ENCODE measurements around the gene CDIP1.

CDIP1 gene

DNA sequence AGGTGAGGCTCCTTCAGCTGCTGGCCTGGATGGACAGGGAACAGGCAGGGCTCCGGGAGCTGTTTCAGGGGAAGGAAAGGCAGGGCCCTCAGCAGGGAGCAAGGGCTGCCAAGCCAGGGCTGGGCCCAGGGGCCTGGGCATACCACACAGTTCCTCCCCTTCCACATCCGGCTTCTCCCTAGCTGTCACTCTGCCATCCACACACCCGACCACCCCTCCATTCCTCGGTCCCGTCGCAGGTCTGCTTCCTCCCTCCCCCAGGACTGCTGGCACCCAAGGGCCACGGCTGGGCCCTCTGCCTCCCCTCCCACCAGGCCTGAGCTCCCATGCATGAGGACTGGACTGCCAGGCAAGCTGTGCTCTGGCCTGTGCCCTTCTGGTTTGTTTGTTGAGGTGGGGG is 24.0 kb downstream of the CDIP1 start:
- no peak for DNase-seq (ENCODE audit: low read depth in 2 of 2)

DNA sequence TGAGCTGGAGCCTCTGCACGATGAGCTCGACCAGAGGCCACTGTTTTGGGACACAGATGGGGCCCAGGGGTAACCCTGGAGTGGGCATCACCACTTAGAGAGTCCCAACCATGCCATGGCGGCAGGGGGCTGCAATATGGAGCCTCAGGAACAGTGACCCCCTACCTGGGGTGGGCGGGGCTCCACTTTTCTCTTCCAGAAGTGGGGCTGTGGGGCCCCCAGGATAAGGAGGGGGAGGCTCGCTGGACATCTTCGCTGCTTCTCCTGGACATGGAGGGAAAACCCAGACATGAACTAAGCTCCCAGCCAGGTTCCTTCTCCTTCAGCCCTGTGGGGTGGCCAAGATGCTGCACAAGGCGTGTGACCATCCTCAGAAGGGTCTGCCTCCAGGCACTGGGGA is 24.7 kb downstream of the CDIP1 start:
- no peak for DNase-seq (ENCODE audit: low read depth in 2 of 2)

DNA sequence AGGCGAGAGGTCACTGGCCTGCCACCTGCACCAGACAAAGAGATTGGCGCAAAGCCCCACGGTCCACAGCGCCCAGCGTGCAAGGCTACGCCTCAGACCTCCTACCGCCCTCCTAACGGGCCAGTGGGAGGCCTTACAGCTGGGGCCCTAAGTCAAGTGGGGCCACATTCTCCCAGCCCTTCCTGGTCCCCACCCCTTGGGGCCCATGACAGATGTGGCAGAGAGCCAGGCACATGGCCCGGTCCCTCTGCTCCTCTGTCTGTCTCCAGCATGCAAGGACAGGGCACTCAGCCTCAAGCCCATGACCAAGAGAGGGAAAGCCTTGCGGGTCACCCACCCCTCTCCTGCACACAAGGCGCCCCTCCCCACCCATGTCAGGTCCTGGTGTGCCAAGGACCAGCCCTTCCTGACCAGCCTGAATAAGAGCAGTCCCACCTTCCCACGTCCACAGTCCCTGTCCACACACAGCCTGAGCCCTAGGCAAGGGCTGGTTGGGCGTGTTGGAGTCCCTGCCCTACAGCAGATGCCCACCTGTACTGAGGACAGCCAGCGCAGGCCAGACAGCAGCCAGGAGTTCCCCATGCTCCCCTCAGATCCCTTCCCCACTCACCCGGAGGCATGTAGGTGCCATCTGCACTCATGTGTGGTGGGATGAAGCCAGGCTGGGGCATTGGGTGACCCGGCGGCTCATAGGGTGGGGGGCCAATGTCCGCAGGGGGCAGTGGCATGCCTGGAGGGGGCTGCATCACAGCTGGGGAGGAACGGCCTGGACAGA is 25.3 kb downstream of the CDIP1 start:
- no peak for DNase-seq (ENCODE audit: low read depth in 2 of 2)

DNA sequence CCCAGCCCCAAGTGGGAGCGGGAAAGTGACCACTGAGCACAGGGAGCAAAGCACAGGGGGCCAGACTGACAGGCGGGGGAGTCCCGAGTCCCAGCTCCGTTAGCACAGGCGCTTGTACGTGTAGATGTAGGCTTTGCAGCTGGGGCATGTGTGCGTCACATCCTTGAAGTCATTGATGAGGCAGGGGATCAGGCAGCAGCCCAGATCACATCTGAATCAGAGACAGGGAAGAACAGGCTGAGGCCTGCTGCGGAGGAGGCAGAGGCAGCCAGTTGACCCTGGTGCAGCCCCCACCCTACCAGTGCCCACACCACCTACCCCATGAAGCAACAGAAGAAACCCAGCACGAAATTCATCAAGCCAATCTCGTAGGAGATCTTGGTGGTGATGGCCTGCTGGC is 26.1 kb downstream of the CDIP1 start:
- DNase-seq (ENCODE audit: low read depth in 2 of 2), result no peak

DNA sequence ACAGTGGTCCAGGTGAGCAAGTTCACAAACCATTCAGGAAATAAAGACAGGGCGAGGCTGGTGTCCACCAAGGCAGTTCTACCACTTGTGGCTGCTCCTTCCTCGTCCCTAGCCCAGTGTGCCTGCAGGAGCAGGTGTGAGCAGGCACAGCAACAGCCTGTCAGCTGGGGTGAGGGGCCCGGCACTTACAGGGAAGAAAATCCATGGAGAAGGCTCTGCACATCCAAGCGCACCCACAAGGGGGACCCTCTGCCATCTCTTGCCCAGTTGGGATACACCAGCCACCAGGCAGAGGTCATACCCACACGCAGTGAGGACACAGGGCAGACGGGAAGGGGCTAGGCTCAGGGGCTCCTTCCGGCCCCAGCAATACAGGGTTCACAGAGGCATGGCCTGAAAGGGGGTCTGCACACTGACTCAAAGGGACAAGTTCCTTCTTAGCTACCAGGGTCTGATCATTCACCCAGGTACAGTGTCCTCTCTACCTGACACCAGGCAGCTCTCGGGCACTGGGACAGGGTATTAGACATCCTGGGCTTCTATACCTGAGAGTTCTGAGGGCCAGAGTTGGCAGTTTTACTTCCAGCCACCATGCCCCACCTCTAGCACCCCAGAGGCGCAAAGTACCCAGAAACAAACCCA is 27.0 kb downstream of the CDIP1 start:
- DNase-seq (ENCODE audit: low read depth in 2 of 2), result no peak

DNA sequence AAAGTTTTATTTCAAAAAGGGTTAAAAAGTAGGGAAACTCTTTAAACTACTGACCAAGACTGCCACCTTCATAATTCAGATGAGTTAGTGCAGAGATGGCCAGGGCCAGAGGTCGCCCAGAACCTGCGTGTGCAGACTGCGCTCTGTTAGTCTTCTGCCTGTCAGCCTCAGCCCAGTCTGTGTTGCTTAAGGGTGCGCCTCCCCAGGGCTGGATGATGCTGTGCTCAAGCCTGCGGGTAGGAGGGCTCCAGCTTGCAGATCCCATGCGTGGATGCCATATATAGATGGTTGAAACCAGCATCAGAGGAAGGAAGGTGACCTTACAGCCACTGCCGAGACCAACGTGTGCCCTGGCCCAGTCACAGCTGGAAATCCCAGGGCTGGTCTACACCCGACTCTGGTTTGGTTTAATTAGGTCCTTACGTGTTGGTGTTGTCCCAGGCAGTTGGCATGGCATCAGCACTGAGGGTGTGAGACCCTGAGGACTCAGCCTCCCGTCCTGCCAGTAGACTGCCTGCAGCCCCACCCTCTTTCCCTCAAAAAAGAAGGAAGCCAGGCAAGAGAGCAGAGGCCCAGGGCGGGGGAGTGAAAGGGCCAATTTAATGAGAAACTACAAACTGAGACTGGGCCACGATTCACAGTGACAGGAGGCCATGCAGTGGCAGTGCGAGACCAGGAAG is 27.7 kb downstream of the CDIP1 start:
- DNase-seq (ENCODE audit: low read depth in 2 of 2), result no peak

DNA sequence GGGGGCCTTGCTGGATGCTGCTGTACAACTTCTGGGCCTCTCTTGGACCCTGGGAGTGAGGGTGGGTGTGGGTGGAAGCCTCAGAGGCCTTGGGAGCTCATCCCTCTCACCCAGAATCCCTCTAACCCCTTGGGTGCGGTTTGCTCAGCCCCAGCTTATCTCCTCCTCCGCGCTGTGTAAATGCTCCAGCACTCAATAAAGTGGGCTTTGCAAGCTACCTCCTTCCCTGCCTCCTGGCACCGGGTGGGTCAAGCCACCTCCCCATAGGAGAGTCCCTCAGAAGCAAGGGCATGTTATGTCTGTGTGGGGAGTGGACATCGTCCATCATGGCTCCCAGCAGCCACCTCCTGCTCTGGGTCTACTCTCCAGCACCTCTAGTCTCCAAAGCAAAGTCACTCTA is 28.4 kb downstream of the CDIP1 start:
- DNase-seq (ENCODE audit: low read depth in 2 of 2), result no peak

DNA sequence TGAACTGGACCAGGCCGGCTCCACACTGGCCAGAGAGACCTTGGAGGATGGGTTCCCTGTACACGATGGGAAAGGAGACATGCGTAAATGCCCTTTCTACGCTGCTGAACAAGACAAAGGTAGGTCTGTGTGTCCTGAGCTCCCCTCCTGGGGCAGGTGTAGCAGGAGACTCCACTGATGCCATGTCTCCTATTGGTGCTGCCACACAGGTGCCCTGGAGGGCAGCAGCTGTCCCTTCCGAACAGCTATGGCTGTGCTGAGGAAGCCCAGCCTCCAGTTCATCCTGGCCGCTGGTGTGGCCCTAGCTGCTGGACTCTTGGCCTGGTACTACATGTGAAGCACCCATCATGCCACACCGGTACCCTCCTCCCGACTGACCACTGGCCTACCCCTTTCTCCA is 29.2 kb downstream of the CDIP1 start:
- no peak for DNase-seq (ENCODE audit: low read depth in 2 of 2)

DNA sequence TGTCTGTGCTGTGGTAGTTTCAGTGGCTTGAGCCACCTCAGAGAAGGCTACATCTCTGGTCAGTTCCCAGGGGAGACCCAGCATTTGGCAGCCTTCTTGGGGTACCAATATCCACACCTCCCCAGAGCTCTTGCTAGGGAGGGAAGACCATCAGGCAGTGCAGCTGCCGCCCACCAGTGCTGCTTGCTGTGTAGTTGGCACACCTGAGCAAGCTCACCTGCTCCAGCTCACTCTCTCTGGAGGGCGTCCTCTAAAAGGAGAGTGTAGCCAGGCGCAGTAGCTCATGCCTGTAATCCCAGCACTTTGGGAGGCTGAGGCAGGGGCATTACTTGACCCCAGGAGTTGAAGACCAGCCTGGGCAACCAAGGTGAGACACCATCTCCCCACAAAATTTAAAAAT is 29.8 kb downstream of the CDIP1 start:
- DNase-seq (ENCODE audit: low read depth in 2 of 2), result no peak

DNA sequence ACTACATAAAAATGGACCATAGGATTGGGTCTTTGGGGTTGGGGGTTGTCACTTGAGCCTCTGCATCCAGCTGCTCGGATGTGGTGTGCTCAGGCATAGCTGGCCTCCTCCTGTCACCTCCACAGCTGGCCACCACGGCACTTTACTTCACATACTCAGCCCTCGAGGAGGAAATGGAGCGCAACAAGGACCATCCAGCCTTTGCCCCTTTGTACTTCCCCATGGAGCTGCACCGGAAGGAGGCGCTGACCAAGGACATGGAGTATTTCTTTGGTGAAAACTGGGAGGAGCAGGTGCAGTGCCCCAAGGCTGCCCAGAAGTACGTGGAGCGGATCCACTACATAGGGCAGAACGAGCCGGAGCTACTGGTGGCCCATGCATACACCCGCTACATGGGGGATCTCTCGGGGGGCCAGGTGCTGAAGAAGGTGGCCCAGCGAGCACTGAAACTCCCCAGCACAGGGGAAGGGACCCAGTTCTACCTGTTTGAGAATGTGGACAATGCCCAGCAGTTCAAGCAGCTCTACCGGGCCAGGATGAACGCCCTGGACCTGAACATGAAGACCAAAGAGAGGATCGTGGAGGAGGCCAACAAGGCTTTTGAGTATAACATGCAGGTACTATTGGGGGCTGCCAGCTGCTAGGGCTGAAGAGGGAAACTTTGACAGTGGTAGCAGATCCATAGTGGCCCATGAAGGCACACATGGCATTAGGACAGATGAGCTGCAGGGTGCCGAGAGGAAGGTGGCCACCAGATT is 30.8 kb downstream of the CDIP1 start:
- DNase-seq (ENCODE audit: low read depth in 2 of 2), result no peak

DNA sequence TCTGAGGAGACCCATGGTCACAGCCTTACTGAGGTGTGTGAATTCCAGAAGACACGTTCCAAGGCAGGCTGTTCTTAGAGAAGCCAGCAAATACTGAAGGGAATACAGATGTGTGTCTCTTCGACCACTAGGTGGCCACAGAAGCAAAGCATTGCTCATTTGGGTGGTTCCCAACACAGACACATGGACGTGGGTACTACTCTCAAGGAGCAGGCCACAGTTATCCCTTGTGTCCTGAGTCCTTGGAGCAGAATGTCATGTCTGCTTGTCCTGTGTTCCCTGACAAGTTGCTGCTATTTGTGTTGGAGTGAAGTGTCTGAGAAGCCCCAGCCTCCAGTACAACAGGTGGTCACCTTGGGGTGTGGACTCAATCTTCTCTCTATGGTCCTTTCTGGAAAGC is 32.1 kb downstream of the CDIP1 start:
- DNase-seq (ENCODE audit: low read depth in 2 of 2), result peak; percentile 30 to 35

DNA sequence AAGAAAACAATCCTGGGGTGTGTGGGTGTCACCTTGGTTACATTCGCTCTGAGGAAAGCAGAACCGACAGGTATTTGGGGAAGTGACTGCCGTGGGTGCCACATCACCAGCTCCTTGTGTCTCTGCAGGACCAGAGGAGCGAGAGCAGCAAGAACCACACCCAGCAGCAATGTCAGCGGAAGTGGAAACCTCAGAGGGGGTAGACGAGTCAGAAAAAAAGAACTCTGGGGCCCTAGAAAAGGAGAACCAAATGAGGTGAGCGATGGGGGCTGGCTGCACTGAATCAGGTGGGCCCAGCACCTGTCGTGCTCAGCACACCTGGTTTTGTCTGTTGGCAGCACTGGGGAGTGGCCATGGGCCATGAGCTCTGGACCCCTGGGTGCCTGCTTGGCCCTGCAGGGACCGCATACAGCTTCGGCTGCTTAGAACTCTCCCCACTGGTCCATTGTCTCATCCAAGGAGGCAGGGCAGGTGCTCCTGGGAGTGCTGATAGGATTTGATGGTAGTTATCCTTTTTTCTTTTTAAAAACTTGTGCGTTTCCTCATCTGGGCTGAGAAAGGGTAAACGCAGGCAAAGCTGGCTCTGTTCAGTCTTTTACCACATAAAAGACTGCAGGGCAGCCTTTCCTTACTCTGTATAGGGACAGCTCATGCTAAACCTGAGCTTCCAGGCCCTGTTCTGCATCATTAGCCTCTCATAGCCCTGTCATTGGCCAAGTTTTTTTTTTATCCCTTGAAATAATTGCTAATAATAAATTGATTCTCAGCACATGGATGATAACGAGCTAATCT is 33.0 kb downstream of the CDIP1 start:
- DNase-seq (ENCODE audit: low read depth in 2 of 2), result peak; percentile 59 to 61

DNA sequence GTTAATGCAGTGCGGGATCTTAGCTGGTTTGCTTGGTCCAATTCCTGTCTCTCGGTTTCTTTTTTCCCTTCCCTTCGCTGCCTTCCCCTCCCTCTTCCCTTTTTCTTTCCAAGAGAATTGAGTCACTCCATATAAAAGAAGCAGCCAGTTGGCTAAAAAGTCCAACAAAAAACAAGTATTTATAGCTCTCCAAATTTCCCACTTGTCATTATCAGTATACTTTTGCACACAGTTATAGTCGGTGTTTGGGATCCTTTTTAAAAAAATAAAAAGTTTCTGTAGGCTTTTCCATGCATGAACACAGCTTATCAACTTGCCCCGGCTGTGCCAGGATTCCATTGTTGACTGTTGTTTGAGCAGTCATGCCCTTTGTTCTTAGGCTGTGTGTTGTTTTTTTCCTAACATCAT is 37.5 kb downstream of the CDIP1 start:
- no peak for DNase-seq (ENCODE audit: low read depth in 2 of 2)

DNA sequence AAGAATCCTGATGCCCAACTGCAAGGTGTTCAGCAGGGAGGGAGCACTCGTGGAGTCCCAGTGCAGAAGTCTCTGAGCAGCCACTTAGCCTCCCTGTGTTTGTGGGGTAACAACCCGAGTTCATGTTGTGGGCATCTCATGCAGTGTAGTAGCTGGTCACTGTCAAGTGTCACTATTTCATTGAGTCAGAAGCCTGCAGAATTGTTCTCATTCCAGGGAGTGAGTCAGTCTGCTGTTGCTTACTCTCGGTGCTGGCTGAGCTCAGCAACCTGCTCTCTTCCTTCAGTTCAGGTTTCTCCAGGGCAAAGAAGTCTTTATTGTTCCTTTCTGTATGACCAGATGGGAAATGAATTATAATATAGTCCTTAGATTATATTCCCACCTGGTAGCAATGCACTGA is 38.3 kb downstream of the CDIP1 start:
- no peak for DNase-seq (ENCODE audit: low read depth in 2 of 2)

DNA sequence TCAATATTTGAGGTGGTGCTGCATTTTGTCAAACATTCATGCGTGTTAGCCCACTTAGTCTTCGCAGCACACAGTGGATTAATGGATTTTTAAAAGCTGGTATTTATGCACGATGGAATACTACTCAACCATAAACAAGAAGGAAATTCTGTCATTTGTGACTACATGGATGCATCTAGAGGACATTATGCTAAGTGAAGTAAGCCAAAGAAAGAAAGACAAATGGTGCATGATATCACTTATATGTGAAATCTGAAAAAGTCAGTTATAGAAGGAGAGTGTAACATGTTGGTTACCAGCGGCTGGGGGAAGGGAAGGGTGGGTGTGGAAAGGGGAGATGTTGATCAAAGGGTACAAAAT is 39.4 kb downstream of the CDIP1 start:
- DNase-seq (ENCODE audit: low read depth in 2 of 2), result no peak

DNA sequence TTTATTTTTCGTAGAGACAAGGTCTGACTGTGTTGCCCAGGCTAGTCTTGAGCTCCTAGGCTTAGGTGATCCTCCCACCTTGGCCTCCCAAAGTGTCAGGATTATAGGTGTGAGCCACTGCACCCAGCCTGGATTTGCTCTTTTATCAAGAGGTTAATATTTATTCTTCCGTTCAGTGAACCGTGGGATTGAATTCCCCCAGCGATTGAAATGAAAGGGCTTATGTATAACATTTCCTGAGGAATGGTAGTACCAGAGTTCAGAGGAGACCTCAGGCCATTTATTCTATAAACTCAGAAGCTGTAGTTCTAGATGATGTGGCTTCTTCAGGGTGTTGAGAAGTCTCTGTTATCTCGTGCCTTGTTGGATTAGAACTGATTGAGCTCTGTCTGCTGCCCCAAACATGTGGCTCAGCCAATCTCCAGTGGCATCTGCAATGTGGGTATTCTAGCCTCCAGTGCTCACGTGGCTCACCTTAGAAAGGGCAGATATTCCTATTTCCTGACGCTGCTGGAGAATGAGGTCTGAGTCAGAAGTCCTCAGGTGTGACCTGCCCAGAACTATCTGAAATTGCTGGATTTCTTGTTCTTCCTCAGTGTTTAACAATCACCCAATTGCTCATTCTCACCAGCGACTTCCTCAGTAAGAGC is 39.9 kb downstream of the CDIP1 start:
- no peak for DNase-seq (ENCODE audit: low read depth in 2 of 2)

DNA sequence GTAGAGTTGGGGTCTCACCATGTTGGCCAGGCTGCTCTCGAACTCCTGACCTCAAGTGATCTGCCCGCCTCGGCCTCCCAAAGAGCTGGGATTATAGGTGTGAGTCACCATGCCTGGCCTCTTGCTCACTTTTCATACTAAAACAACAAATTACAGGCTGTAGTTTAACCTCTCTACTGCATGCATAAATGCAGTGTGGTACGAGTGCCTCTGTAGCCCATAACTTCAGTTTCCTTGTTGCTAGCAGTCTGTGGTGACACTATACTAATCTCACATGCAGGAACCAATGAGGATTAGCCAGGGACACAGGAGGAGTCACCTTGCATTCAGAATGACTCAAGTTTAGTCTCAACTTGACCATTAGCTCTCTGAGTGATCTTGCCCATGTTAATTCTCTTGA is 42.3 kb downstream of the CDIP1 start:
- DNase-seq (ENCODE audit: low read depth in 2 of 2), result no peak

DNA sequence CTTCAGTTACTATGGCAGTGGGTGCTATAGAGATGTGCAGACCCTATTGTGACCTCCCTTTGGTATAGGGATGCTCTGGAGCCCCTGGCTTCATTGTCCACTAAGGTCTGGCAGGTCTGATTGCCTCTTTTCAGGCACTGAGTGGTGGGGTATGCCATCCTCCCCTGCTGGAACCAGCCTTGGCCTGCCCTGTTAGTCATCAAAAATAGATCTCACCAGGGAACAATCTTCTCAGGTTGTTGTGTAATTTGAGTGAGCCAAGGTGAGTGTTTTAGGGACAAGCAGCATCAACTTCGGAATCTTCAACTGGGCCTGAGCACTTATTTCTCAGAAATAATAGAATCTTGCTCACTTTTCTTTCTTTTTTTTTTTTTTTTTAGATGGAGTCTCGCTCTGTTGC is 42.8 kb downstream of the CDIP1 start:
- no peak for DNase-seq (ENCODE audit: low read depth in 2 of 2)

DNA sequence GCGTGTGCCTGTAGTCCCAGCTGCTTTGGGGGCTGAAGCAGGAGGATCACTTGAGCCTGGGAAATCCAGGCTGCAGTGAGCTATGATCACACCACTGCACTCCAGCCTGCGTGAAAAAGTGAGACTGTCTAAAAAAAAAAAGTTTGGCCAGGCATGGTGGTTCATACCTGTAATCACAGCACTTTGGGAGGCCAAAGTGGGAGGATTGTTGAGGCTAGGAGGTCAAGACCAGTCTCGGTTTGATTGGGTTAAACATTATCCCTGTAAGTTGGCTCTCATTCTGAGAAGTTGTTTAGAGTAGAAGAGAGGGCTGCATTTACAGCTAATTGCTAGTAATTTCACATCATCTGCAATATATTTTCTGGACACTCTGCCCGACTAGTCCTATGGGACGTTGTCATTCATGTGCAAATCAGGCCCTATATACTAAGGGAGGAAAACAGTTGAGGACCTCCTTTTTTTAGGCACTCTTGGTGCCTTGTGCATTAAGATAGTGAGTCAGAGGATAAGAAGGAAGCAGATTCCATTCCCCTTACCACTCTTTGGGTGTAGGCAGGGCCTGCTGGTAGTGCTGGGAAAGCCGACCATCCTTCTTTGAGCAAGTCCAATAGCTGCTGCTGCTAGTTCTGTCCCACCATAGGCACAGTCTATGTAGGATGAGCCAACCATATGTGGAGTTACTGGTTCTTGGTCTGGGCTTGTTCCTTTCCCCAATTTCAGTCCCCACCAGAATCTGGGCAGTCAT is 43.7 kb downstream of the CDIP1 start:
- DNase-seq (ENCODE audit: low read depth in 2 of 2), result no peak

DNA sequence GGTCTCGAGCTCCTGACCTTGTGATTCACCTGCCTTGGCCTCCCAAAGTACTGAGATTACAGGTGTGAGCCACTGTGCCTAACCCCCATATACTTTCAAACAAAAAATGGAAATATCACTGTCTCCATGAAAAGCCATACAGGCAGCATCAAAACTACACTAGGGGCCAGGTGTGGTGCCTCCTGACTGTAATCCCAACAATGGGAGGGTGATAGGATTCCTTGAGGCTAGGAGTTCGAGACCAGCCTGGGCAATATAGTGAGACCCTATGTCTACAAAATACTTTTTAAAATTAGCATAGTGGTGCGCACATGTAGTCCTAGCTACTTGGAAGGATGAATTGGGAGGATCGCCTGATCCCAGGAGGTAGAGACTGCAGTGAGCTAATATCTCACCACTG is 46.7 kb downstream of the CDIP1 start:
- no peak for DNase-seq (ENCODE audit: low read depth in 2 of 2)

All from stimulated activated CD8-positive, alpha-beta memory T cell treated with anti-CD3 and anti-CD28 coated beads, Interleukin-2, amount 100 ng/mL, for 1 hour (primary cell).